PC-9 (cell line): ENCODE results near the gene RGL1. TPM values are rescaled to one million over a fixed set of nuclear protein-coding genes. Genes with fewer than 3 reads are reported as not detected.

Experiments
- BruUV-seq: library from RNA; stranded (reverse); fragments of 400-500 nt; replicated peaks from 2 replicates; lab custom pipeline; 2021; lab: Mats Ljungman, UMichigan
- CTCF ChIA-PET: fragments of 300-600 bp; sonication (Branson Sonifier 250); formaldehyde crosslinking; loops from one replicate; lab custom pipeline; 2022; ENCODE audit warnings: antibody characterized with exemption; lab: Charles Lee
- POLR2A ChIA-PET: fragments of 300-600 bp; sonication (Branson Sonifier 250); formaldehyde crosslinking; loops from one replicate; lab custom pipeline; 2022; ENCODE audit warnings: antibody characterized with exemption; ENCODE audit not compliant: unreplicated experiment; lab: Charles Lee
- DNase-seq, 2 experiments: peaks; one replicate each; pipeline versions ENCODE4 v3.0.0 to v3.0.0-alpha.2; 2015 to 2022; ENCODE audit warnings: mixed read lengths in 1 of 2
- H2AFZ ChIP-seq: fragments of 200-600 bp; sonication (generic); 2 replicates; pipeline ENCODE4 v1.8.1; 2017; ENCODE audit warnings: antibody characterized with exemption
- H3F3A ChIP-seq: fragments of 200-600 bp; sonication (generic); 2 replicates; pipeline ENCODE4 v1.8.1; 2017; ENCODE audit warnings: antibody characterized with exemption, mild to moderate bottlenecking, low read depth; ENCODE audit not compliant: insufficient read depth
- H3K27ac ChIP-seq: fragments of 200-600 bp; sonication (generic); 2 replicates; pipeline ENCODE4 v1.6.1; 2016; ENCODE audit warnings: mixed run types
- H3K27me3 ChIP-seq: fragments of 200-600 bp; sonication (generic); 2 replicates; pipeline ENCODE4 v1.6.1; 2016; ENCODE audit warnings: low read depth, mixed run types; ENCODE audit not compliant: insufficient read depth
- H3K36me3 ChIP-seq: fragments of 200-600 bp; sonication (generic); 2 replicates; pipeline ENCODE4 v1.6.1; 2016; ENCODE audit warnings: low read depth, mixed run types
- H3K4me1 ChIP-seq: fragments of 200-600 bp; sonication (generic); replicated peaks from 2 replicates; pipeline ENCODE4 v1.6.1; 2016; ENCODE audit warnings: mixed run types; ENCODE audit not compliant: insufficient read depth
- H3K4me2 ChIP-seq: fragments of 200-600 bp; sonication (generic); 2 replicates; pipeline ENCODE4 v1.6.1; 2017; ENCODE audit warnings: mixed run types
- H3K4me3 ChIP-seq: fragments of 200-600 bp; sonication (generic); 2 replicates; pipeline ENCODE4 v1.6.1; 2016; ENCODE audit warnings: mixed run types
- H3K79me2 ChIP-seq: fragments of 200-600 bp; sonication (generic); 2 replicates; pipeline ENCODE4 v1.6.1; 2017; ENCODE audit warnings: low read depth, mixed run types
- H3K9me2 ChIP-seq: fragments of 200-600 bp; sonication (generic); 2 replicates; pipeline ENCODE4 v1.8.1; 2017; ENCODE audit warnings: mild to moderate bottlenecking; ENCODE audit not compliant: insufficient read depth
- H3K9me3 ChIP-seq: fragments of 200-600 bp; sonication (generic); 2 replicates; pipeline ENCODE4 v1.8.1; 2016; ENCODE audit warnings: low read depth; ENCODE audit not compliant: insufficient read depth
- H4K20me1 ChIP-seq: fragments of 200-600 bp; sonication (generic); 2 replicates; pipeline ENCODE4 v1.8.1; 2017; ENCODE audit not compliant: insufficient read depth
- CTCF ChIP-seq: fragments of 200-600 bp; sonication (generic); conservative IDR thresholded peaks from 2 replicates; pipeline ENCODE4 v1.6.1; 2017; ENCODE audit warnings: mixed run types, antibody characterized with exemption, mild to moderate bottlenecking, moderate library complexity
- EZH2 ChIP-seq: fragments of 200-600 bp; sonication (generic); IDR thresholded peaks from 2 replicates; pipeline ENCODE4 v1.8.0; 2017; ENCODE audit warnings: antibody characterized with exemption, low read depth
- intact Hi-C: fragments of 100-400 bp; cut with micrococcal nuclease; formaldehyde crosslinking; loops from one replicate; pipeline ENCODE4 v1.10.0; 2022; ENCODE audit not compliant: unreplicated experiment
- total RNA-seq: library from RNA; stranded (reverse); gene quantifications from 2 replicates; pipeline ENCODE4 v1.2.3, GENCODE V29; 2021

Gene RGL1
- total RNA-seq, 1 experiment from 2014 or later = 2.6 TPM

- Histone ChIP-seq H3K9me2 (no peaks in the 10 kb centered on the region), H2AFZ (no peak overlapping the region), H3K27me3 (no peaks in the 10 kb centered on the region), H3K79me2 (no peaks in the 10 kb centered on the region), H3K4me2 (no peak overlapping the region), H3K4me3 (no peak overlapping the region), H3K27ac (no peak overlapping the region), H3K36me3 (0 out of 2 replicates have a peak, but pooled peaks cover 7% of the 10 kb centered on the region), H4K20me1 (no peaks in the 10 kb centered on the region), H3F3A (peaks cover 25% of the 10 kb centered on the region), H3K9me3 (no peaks in the 10 kb centered on the region; the same call in 1 of the 2 replicates), H3K4me1 (peaks cover 35% of the 10 kb centered on the region)
- POLR2A ChIA-PET = interaction anchor here (0.7 kb wide), 1 partner anchor 141 kb away, joined by 3 read pairs; no protein-coding TSS in a partner anchor
- TF ChIP-seq EZH2 = no peak
- no peak for TF ChIP-seq CTCF
- no TSS peak for BruUV-seq
- intact Hi-C loops = no loop called here
- no peak for DNase-seq
- CTCF ChIA-PET = no interaction called here
Observed at GRCh38 chr1:183884526-183884925, 79.6 kb downstream of the RGL1 start.

GRCh38 chr1:183885142-183885735, 80.3 kb downstream of the RGL1 start:
- no peaks in the 10 kb centered on the region; the same call in 1 of the 2 replicates for H3K9me3 ChIP-seq
- no peak overlapping the region for H2AFZ ChIP-seq
- BruUV-seq = no TSS peak
- no peaks in the 10 kb centered on the region for H4K20me1 ChIP-seq
- no peak overlapping the region for H3K4me3 ChIP-seq
- intact Hi-C loops = no loop called here
- POLR2A ChIA-PET = no interaction called here
- no peak for TF ChIP-seq CTCF
- no peaks in the 10 kb centered on the region for H3K79me2 ChIP-seq
- no peaks in the 10 kb centered on the region for H3K9me2 ChIP-seq
- no peak overlapping the region for H3K4me2 ChIP-seq
- no peak for DNase-seq
- peaks cover 25% of the 10 kb centered on the region for H3F3A ChIP-seq
- peaks cover 37% of the 10 kb centered on the region for H3K4me1 ChIP-seq
- no peak overlapping the region for H3K27ac ChIP-seq
- 0 out of 2 replicates have a peak, but pooled peaks cover 8% of the 10 kb centered on the region for H3K36me3 ChIP-seq
- no peaks in the 10 kb centered on the region for H3K27me3 ChIP-seq
- CTCF ChIA-PET = no interaction called here

GRCh38 chr1:183886083-183886828, 81.3 kb downstream of the RGL1 start:
- intact Hi-C loops = no loop called here

More at GRCh38 chr1:183886083-183886828, 81.3 kb downstream of the RGL1 start:
- Histone ChIP-seq H3K9me2 (no peaks in the 10 kb centered on the region), H3F3A (peaks cover 18% of the 10 kb centered on the region), H3K27ac (no peak overlapping the region), H3K9me3 (no peaks in the 10 kb centered on the region; the same call in 1 of the 2 replicates), H3K4me3 (no peak overlapping the region), H3K79me2 (no peaks in the 10 kb centered on the region), H3K27me3 (no peaks in the 10 kb centered on the region), H2AFZ (no peak overlapping the region), H3K4me1 (peaks cover 40% of the 10 kb centered on the region), H3K36me3 (0 out of 2 replicates have a peak, but pooled peaks cover 11% of the 10 kb centered on the region), H3K4me2 (no peak overlapping the region), H4K20me1 (no peaks in the 10 kb centered on the region)
- no peak for DNase-seq
- TF ChIP-seq CTCF = no peak
- no peak for TF ChIP-seq EZH2
- no TSS peak for BruUV-seq
- ChIA-PET POLR2A (no interaction called here), CTCF (no interaction called here)
